AG04450 (cell line): ENCODE measurements around the gene CCNB3. TPM values are rescaled to one million over a fixed set of nuclear protein-coding genes. Genes with fewer than 3 reads are reported as not detected.

Source experiments
- CTCF ChIA-PET: fragments of 300-600, 350-600 bp; formaldehyde crosslinking; extraction: SDS; loops from one replicate; lab custom pipeline; 2022; ENCODE audit warnings: antibody characterized with exemption, inconsistent platforms; lab: Charles Lee
- POLR2A ChIA-PET: fragments of 350-600 bp; formaldehyde crosslinking; extraction: SDS; loops from one replicate; lab custom pipeline; 2021; ENCODE audit warnings: antibody characterized with exemption, inconsistent platforms; lab: Yijun Ruan, JAX
- DNase-seq: peaks from one replicate; pipeline ENCODE4 v3.0.0-alpha.2; 2011; ENCODE audit warnings: low read depth, low spot score
- H3K27ac ChIP-seq: one replicate; pipeline ENCODE4 v1.5.1; 2012; ENCODE audit warnings: low read depth, low read length, control low read depth
- H3K27me3 ChIP-seq: one replicate; pipeline ENCODE4 v1.6.0; 2012; ENCODE audit warnings: low read length; ENCODE audit not compliant: control insufficient read depth, insufficient read depth
- H3K4me3 ChIP-seq: 2 replicates; pipeline ENCODE4 v1.5.1; 2011; ENCODE audit warnings: mild to moderate bottlenecking, low read depth, low read length, control low read depth
- H3K9me3 ChIP-seq: 2 replicates; pipeline ENCODE4 v1.5.1; 2012; ENCODE audit warnings: low read length; ENCODE audit not compliant: control insufficient read depth, insufficient read depth
- CTCF ChIP-seq: IDR thresholded peaks from 2 replicates; pipeline ENCODE4 v1.5.1; 2011; ENCODE audit warnings: low read depth, low read length, control low read depth, inconsistent platforms
- polyA plus RNA-seq: library from polyadenylated mRNA; depleted of rRNA; stranded (reverse); fragments of >200 nt; gene quantifications from 2 replicates; pipeline ENCODE4 v1.2.3, GENCODE V29; 2011

The CCNB3 gene
- polyA plus RNA-seq, 1 experiment, result 0.05 TPM

DNA sequence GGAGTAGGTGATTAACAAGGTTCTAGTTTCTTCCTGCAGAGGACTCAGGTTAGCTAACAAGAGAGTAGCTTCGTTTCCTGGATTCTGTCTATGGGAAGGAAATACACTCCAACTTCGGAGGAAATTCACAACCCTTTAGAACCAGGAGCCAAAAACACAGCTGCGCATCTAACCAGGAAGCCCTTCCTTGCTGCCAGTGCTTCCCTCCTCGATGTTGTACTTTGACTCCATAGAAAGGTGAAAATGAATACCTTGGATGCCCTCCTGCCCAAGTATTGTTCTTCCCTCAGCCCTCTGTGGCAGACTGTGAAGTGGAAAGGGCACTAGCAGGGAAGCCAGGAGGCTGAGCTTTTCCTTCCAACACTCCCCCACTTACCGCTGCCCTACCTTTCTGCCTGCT, 38.8 kb upstream of the CCNB3 start:
- CTCF ChIA-PET, result no interaction called here
- POLR2A ChIA-PET, result no interaction called here
- TF ChIP-seq CTCF, result no peak

GRCh38 chrX:50167366-50167765, 37.2 kb upstream of the CCNB3 start:
- DNase-seq, result no peak
- no peak for TF ChIP-seq CTCF
- ChIA-PET POLR2A (no interaction called here), CTCF (no interaction called here)
- Histone ChIP-seq H3K9me3 (no peaks in the 10 kb centered on the region), H3K27ac (no peak overlapping the region), H3K27me3 (no peaks in the 10 kb centered on the region), H3K4me3 (no peak overlapping the region)

More for the DNA sequence above, 38.8 kb upstream of the CCNB3 start:
- Histone ChIP-seq H3K27me3 (no peaks in the 10 kb centered on the region), H3K4me3 (no peak overlapping the region), H3K27ac (no peak overlapping the region), H3K9me3 (no peaks in the 10 kb centered on the region)
- DNase-seq, result no peak

DNA sequence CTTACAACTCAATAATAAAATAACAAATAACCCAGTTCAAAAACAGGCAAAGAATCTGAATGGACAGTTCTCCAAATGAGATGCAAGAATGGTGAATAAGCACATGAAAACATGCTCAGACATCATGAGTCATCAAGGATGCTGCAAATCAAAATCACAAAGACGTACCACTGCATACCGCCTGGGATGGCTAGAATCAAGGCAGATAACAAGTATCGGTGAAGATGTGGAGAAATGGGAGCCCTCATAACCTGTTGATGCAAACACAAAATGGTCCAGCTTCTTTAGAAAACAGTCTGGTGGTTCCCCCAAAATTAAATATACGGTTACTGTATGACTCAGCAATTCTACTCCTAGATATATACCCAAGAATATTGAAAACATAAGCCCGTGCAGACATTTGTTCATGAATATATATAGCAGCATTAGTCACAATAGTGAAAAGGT, 36.3 kb upstream of the CCNB3 start:
- ChIA-PET POLR2A (no interaction called here), CTCF (no interaction called here)
- no peak for DNase-seq
- no peak overlapping the region for H3K27ac ChIP-seq
- no peak overlapping the region for H3K4me3 ChIP-seq
- TF ChIP-seq CTCF, result no peak
- H3K9me3 ChIP-seq, result no peaks in the 10 kb centered on the region
- no peaks in the 10 kb centered on the region for H3K27me3 ChIP-seq

GRCh38 chrX:50169717-50170116, 34.8 kb upstream of the CCNB3 start:
- no peak for TF ChIP-seq CTCF
- CTCF ChIA-PET, result no interaction called here
- no peak overlapping the region for H3K4me3 ChIP-seq
- no peak for DNase-seq
- POLR2A ChIA-PET, result no interaction called here
- H3K27me3 ChIP-seq, result no peaks in the 10 kb centered on the region
- H3K9me3 ChIP-seq, result no peaks in the 10 kb centered on the region
- H3K27ac ChIP-seq, result no peak overlapping the region

DNA sequence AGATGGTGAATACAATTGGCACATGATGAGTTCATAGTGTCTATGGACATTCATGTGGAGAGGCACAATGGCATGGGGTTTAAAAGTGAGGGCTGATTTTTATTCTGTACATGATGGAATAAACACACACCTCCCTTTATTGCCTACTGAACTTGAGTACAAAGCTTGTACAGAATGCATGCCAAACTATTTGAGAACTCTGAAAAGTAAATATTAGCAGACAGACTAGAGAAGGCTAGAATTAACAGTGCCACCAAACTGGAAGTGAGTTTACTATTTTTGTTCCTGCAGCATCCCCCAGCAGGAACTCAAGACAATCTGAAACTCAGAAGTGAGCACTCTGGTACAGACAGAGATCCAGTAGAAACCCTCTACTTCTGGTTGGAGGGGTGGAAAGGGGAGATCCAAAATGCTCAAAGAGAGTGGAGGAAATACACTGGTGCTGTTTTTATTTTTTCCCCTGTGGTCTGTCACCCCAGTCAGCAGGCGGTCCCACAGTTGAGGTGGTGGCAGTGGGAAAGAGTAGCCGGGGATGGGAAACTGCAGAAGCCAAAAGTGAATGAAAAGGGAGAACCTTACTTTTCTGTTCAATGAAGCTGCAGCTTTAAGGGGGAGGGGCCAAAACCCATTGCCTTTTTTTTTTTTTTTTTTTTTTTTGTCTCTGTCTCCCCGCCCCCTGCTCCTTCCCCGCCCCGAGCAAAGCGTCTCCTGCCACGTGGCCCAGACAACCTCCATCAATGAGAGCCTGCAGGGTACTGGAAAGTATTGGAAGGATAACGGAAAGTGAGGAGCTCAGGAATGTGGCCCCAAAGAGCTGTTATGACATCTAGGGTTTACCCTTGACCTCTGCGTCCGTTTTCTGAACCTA, 24.3 kb upstream of the CCNB3 start:
- no peak overlapping the region for H3K27ac ChIP-seq
- DNase-seq, result no peak
- ChIA-PET POLR2A (no interaction called here), CTCF (interaction anchor here (0.8 kb wide), 1 partner anchor 265 kb away, joined by 3 read pairs; no protein-coding TSS in a partner anchor)
- TF ChIP-seq CTCF, result no peak
- H3K4me3 ChIP-seq, result no peak overlapping the region
- no peaks in the 10 kb centered on the region for H3K27me3 ChIP-seq
- no peaks in the 10 kb centered on the region for H3K9me3 ChIP-seq
